Stimulated activated CD8-positive, alpha-beta memory T cell treated with anti-CD3 and anti-CD28 coated beads, Interleukin-15, amount 100 ng/mL, for 4 hours (primary cell): Measurements from ENCODE around the gene GNPTG.

Source experiments
- DNase-seq, 2 donors: peaks; one replicate each; pipeline ENCODE4 v3.0.0-alpha.2; 2020; ENCODE audit warnings: low read depth in 2 of 2

The GNPTG gene

GRCh38 chr16:1351582-1352362, at the start of gene GNPTG, which contains the start of gene TSR3:
TSS of gene GNPTG (plus strand) at chr16:1351931. CDS start at chr16:1351966, 35 bp downstream.
TSS of gene TSR3 (minus strand) at chr16:1351878. CDS start at chr16:1351804, 74 bp downstream.
- DNase-seq, result peak; percentile 51 to 74

- no peak for DNase-seq
Observed at GRCh38 chr16:1305823-1306222, 45.9 kb upstream of the GNPTG start.

- DNase-seq, result no peak
Observed at GRCh38 chr16:1306334-1306733, 45.4 kb upstream of the GNPTG start.

GRCh38 chr16:1308036-1308976, 43.4 kb upstream of the GNPTG start:
- DNase-seq, result no peak

- DNase-seq, result peak; percentile 92 to 94
Observed at GRCh38 chr16:1308977-1309885, 42.5 kb upstream of the GNPTG start, which contains the start of gene UBE2I. TSS of gene UBE2I (plus strand) at chr16:1309636. CDS start at chr16:1314031, 4,395 bp downstream.

GRCh38 chr16:1309888-1310831, 41.6 kb upstream of the GNPTG start:
- peak; percentile 34 to 37 for DNase-seq

GRCh38 chr16:1310832-1311200, 40.9 kb upstream of the GNPTG start:
- DNase-seq, result no peak

- DNase-seq, result no peak
Observed at GRCh38 chr16:1311212-1311737, 40.5 kb upstream of the GNPTG start.

- no peak for DNase-seq
Observed at GRCh38 chr16:1311738-1312466, 39.8 kb upstream of the GNPTG start.

- no peak for DNase-seq
Observed at GRCh38 chr16:1312467-1312816, 39.3 kb upstream of the GNPTG start.

GRCh38 chr16:1312903-1313302, 38.8 kb upstream of the GNPTG start:
- no peak for DNase-seq

GRCh38 chr16:1313721-1314369, 37.9 kb upstream of the GNPTG start:
- DNase-seq, result no peak

- DNase-seq, result no peak
Observed at GRCh38 chr16:1314399-1315068, 37.2 kb upstream of the GNPTG start.

GRCh38 chr16:1315081-1316032, 36.4 kb upstream of the GNPTG start:
- DNase-seq, result no peak

- no peak for DNase-seq
Observed at GRCh38 chr16:1316033-1316405, 35.7 kb upstream of the GNPTG start.

GRCh38 chr16:1317479-1318267, 34.1 kb upstream of the GNPTG start:
- no peak for DNase-seq

- no peak for DNase-seq
Observed at GRCh38 chr16:1318268-1318545, 33.5 kb upstream of the GNPTG start.
